ENCODE data around the gene RNF151. TPM values are rescaled to one million over a fixed set of nuclear protein-coding genes. Genes with fewer than 3 reads are reported as not detected.

RNF151 gene
- total RNA-seq, 2 experiments from 2014 or later = not detected

- Histone ChIP-seq H3K9me3 (ENCODE audit: control insufficient read depth in 1 of 2, insufficient read depth in 1 of 2, low read length in 2 of 2) (peaks cover 0 to 18% of the 10 kb centered on the region in 2 experiments), H3K4me3 (ENCODE audit: low read length) (no peak overlapping the region), H3K4me1 (ENCODE audit: insufficient read depth, low read length) (peaks cover 50% of the 10 kb centered on the region), H3K27me3 (ENCODE audit: control insufficient read depth in 1 of 2, insufficient read depth in 2 of 2, low read length in 2 of 2) (peaks cover 16 to 21% of the 10 kb centered on the region in 2 experiments), H3K36me3 (ENCODE audit: insufficient read depth, low read length) (peaks cover 46% of the 10 kb centered on the region), H3K27ac (ENCODE audit: low read depth in 1 of 2, low read length in 2 of 2) (no peak overlapping the region)
- Mint-ChIP-seq H3K4me3 (peak overlapping the region; percentile 42), H3K9me3 (no peaks in the 10 kb centered on the region), H3K36me3 (ENCODE audit: low read depth) (peaks cover 36% of the 10 kb centered on the region), H3K27me3 (peaks cover 6% of the 10 kb centered on the region), H3K4me1 (ENCODE audit: low read depth) (peaks cover 20% of the 10 kb centered on the region), H3K27ac (no peak overlapping the region)
- intact Hi-C loops (cut with DNase I, micrococcal nuclease) = no loop called here
- TF ChIP-seq CTCF (IDR thresholded peaks at IDR 0.05) = no peak
- CTCF ChIA-PET = no interaction called here
- no peak for DNase-seq
- ATAC-seq (ENCODE audit: poor library complexity) = no peak
- POLR2A ChIA-PET = interaction anchor here (1.3 kb wide), 1 partner anchor 11 kb away, joined by 6 read pairs; the partner anchor contains the start of gene RPS2
These were observed 9.0 kb downstream of the RNF151 start for GRCh38 chr16:1975432-1976215.

GRCh38 chr16:1976216-1976520, 9.5 kb downstream of the RNF151 start:
- Histone ChIP-seq H3K27ac (ENCODE audit: low read depth in 1 of 2, low read length in 2 of 2) (no peak overlapping the region), H3K27me3 (ENCODE audit: control insufficient read depth in 1 of 2, insufficient read depth in 2 of 2, low read length in 2 of 2) (peaks cover 21 to 26% of the 10 kb centered on the region in 2 experiments), H3K9me3 (ENCODE audit: control insufficient read depth in 1 of 2, insufficient read depth in 1 of 2, low read length in 2 of 2) (peaks cover 0 to 22% of the 10 kb centered on the region in 2 experiments), H3K4me3 (ENCODE audit: low read length) (no peak overlapping the region), H3K4me1 (ENCODE audit: insufficient read depth, low read length) (peaks cover 44% of the 10 kb centered on the region), H3K36me3 (ENCODE audit: insufficient read depth, low read length) (peaks cover 46% of the 10 kb centered on the region)
- Mint-ChIP-seq H3K4me3 (no peak overlapping the region), H3K4me1 (ENCODE audit: low read depth) (peaks cover 15% of the 10 kb centered on the region), H3K27me3 (peaks cover 11% of the 10 kb centered on the region), H3K27ac (no peak overlapping the region), H3K36me3 (ENCODE audit: low read depth) (peaks cover 36% of the 10 kb centered on the region), H3K9me3 (no peaks in the 10 kb centered on the region)
- ChIA-PET CTCF (no interaction called here), POLR2A (interaction anchor here (1.3 kb wide), 1 partner anchor 11 kb away, joined by 6 read pairs; the partner anchor contains the start of gene RPS2)
- TF ChIP-seq CTCF (IDR thresholded peaks at IDR 0.05) = no peak
- DNase-seq = no peak
- intact Hi-C loops (cut with DNase I, micrococcal nuclease) = no loop called here
- no peak for ATAC-seq (ENCODE audit: poor library complexity)

GRCh38 chr16:1976951-1977874, 10.6 kb downstream of the RNF151 start:
- H3K27me3 Mint-ChIP-seq = peaks cover 17% of the 10 kb centered on the region
- H3K4me3 ChIP-seq (ENCODE audit: low read length) = no peak overlapping the region
- no peak overlapping the region for H3K4me3 Mint-ChIP-seq
- CTCF ChIA-PET = no interaction called here
- H3K27ac ChIP-seq (ENCODE audit: low read depth in 1 of 2, low read length in 2 of 2) = no peak overlapping the region
- intact Hi-C loops (cut with DNase I, micrococcal nuclease) = no loop called here
- H3K27ac Mint-ChIP-seq = no peak overlapping the region
- ATAC-seq (ENCODE audit: poor library complexity) (no peak), DNase-seq (no peak)
- peaks cover 6% of the 10 kb centered on the region for H3K4me1 Mint-ChIP-seq (ENCODE audit: low read depth)
- TF ChIP-seq CTCF (IDR thresholded peaks at IDR 0.05) = no peak
- peaks cover 0 to 24% of the 10 kb centered on the region in 2 experiments for H3K9me3 ChIP-seq (ENCODE audit: control insufficient read depth in 1 of 2, insufficient read depth in 1 of 2, low read length in 2 of 2)
- H3K36me3 ChIP-seq (ENCODE audit: insufficient read depth, low read length) = peaks cover 46% of the 10 kb centered on the region
- POLR2A ChIA-PET = interaction anchor here (1.3 kb wide), 1 partner anchor 12 kb away, joined by 5 read pairs; the partner anchor contains the start of gene RPS2
- no peaks in the 10 kb centered on the region for H3K9me3 Mint-ChIP-seq
- peaks cover 31 to 37% of the 10 kb centered on the region in 2 experiments for H3K27me3 ChIP-seq (ENCODE audit: control insufficient read depth in 1 of 2, insufficient read depth in 2 of 2, low read length in 2 of 2)
- H3K36me3 Mint-ChIP-seq (ENCODE audit: low read depth) = peaks cover 28% of the 10 kb centered on the region
- H3K4me1 ChIP-seq (ENCODE audit: insufficient read depth, low read length) = peaks cover 40% of the 10 kb centered on the region
